ENCODE measurements around the gene CCL25. TPM values are rescaled to one million over a fixed set of nuclear protein-coding genes. Genes with fewer than 3 reads are reported as not detected.

CCL25 gene
- total and polyA plus RNA-seq, 2 of the 4 experiments (the other 2 are of a cell fraction) = not detected

- Histone ChIP-seq H3K56ac (ENCODE audit: extremely low read depth, insufficient read depth, low read length) (no peak overlapping the region), H3K18ac (ENCODE audit: low read depth, low read length) (no peak overlapping the region), H3K9me1 (ENCODE audit: insufficient read depth, low read length) (no peaks in the 10 kb centered on the region), H4K20me1 (ENCODE audit: insufficient read depth, low read length) (no peaks in the 10 kb centered on the region), H3K27me3 (ENCODE audit: control insufficient read depth, insufficient read depth, low read length) (no peaks in the 10 kb centered on the region; the same call in 1 of the 2 replicates), H3K9ac (ENCODE audit: low read depth, low read length) (no peak overlapping the region), H3K9me3 (ENCODE audit: control insufficient read depth, insufficient read depth, low read length) (0 out of 2 replicates have a peak, but pooled peaks cover 3% of the 10 kb centered on the region), H3K79me1 (ENCODE audit: low read depth in 1 of 2, low read length in 2 of 2) (no peaks in the 10 kb centered on the region), H4K5ac (ENCODE audit: low read depth, low read length) (no peak overlapping the region), H4K91ac (ENCODE audit: insufficient read depth, low read depth, low read length) (no peak overlapping the region), H3K14ac (replicated peaks; ENCODE audit: low read depth, low read length) (no peak overlapping the region), H2BK15ac (ENCODE audit: low read depth, low read length) (no peak overlapping the region), H2BK20ac (ENCODE audit: low read depth, low read length) (no peak overlapping the region), H3K4me3 (ENCODE audit: insufficient read depth, low read depth, low read length) (no peak overlapping the region), H2BK5ac (ENCODE audit: low read depth, low read length, poor library complexity, severe bottlenecking) (no peak overlapping the region), H4K8ac (ENCODE audit: low read depth in 2 of 2, low read length in 2 of 2) (no peak overlapping the region), H3K4ac (ENCODE audit: low read depth, low read length) (no peak overlapping the region), H2AK9ac (replicated peaks; ENCODE audit: low read depth, low read length, poor library complexity) (no peak overlapping the region), H3K23ac (ENCODE audit: low read depth, low read length) (no peak overlapping the region), H2AFZ (replicated peaks; ENCODE audit: low read length, poor library complexity) (no peak overlapping the region), H3K27ac (ENCODE audit: insufficient read depth, low read length) (no peak overlapping the region), H3K4me1 (ENCODE audit: control insufficient read depth, insufficient read depth, low read length) (no peaks in the 10 kb centered on the region), H2AK5ac (ENCODE audit: low read depth, low read length) (no peak overlapping the region), H3K36me3 (ENCODE audit: control insufficient read depth, insufficient read depth, low read length) (no peaks in the 10 kb centered on the region), H2BK120ac (ENCODE audit: low read depth, low read length) (no peak overlapping the region), H3K4me2 (ENCODE audit: low read depth, low read length) (no peak overlapping the region)
- no TSS peak for BruUV-seq (replicated peaks)
- no peak for DNase-seq
- intact Hi-C loops (cut with micrococcal nuclease) (no loop called here), in situ Hi-C loops (cut with MboI; ENCODE audit: low sequenced_read_pairs) (no loop called here), dilution Hi-C loops (cut with HindIII; ENCODE audit: low sequenced_read_pairs, unreplicated experiment) (no loop called here)
- WGBS, 2 experiments (ENCODE audit: extremely low coverage in 2 of 2, insufficient read length in 1 of 2) = 79% methylated on average over 5 of the region's 16 CpGs; no CpG with 5 or more reads in 1 of the 2 experiments
- ChIA-PET CTCF (no interaction called here), POLR2A (ENCODE audit: unreplicated experiment) (no interaction called here)
- ATAC-seq (ENCODE audit: low read depth) = no peak
- TF ChIP-seq MAFK (IDR thresholded peaks at IDR 0.05; ENCODE audit: low read depth, low read length) (no peak), RCOR1 (IDR thresholded peaks at IDR 0.05; ENCODE audit: insufficient replicate concordance, low read length) (no peak), USF2 (IDR thresholded peaks at IDR 0.05; ENCODE audit: low read depth, low read length) (no peak), MXI1 (IDR thresholded peaks at IDR 0.05; ENCODE audit: borderline replicate concordance, low read depth, low read length) (no peak), BHLHE40 (IDR thresholded peaks at IDR 0.05; ENCODE audit: low read depth, low read length) (no peak), FOS (IDR thresholded peaks at IDR 0.05; ENCODE audit: low read depth, low read length) (no peak), RAD21 (IDR thresholded peaks at IDR 0.05; ENCODE audit: low read length) (no peak), CTCF (conservative IDR thresholded peaks at IDR 0.05; ENCODE audit: low read depth, low read length) (no peak), NFE2L2 (IDR thresholded peaks at IDR 0.05; ENCODE audit: low read depth, low read length) (no peak)
Measured at GRCh38 chr19:8110931-8111330, 58.4 kb downstream of the CCL25 start.
